ENCODE results near the gene HDHD5.
"Not testable (repeated sequence)": the region's sequence is repeated elsewhere in the genome, so short reads cannot be mapped to it uniquely, and the experiment has no call there.

Gene HDHD5

GRCh38 chr22:17171153-17172028, 12.3 kb upstream of the HDHD5 start:
- DNase-seq (ENCODE audit: low read depth in 1 of 2, low spot score in 1 of 2), result peak; percentile 80 to 93
- in situ Hi-C loops (cut with HindIII; ENCODE audit: low pct_unique_long_range_greater_than_20kb, low sequenced_read_pairs), result no loop called here
- TF ChIP-seq JUND (IDR thresholded peaks at IDR 0.05; ENCODE audit: low read depth), result no peak

GRCh38 chr22:17167486-17167885, 8.4 kb upstream of the HDHD5 start:
- in situ Hi-C loops (cut with HindIII; ENCODE audit: low pct_unique_long_range_greater_than_20kb, low sequenced_read_pairs), result no loop called here
- TF ChIP-seq JUND (IDR thresholded peaks at IDR 0.05; ENCODE audit: low read depth), result no peak
- DNase-seq (ENCODE audit: low read depth in 1 of 2, low spot score in 1 of 2), result no peak

GRCh38 chr22:17164392-17165024, 5.4 kb upstream of the HDHD5 start:
- in situ Hi-C loops (cut with HindIII; ENCODE audit: low pct_unique_long_range_greater_than_20kb, low sequenced_read_pairs), result no loop called here
- DNase-seq (ENCODE audit: low read depth in 1 of 2, low spot score in 1 of 2), result no peak

GRCh38 chr22:17162731-17163130, 3.7 kb upstream of the HDHD5 start:
- in situ Hi-C loops (cut with HindIII; ENCODE audit: low pct_unique_long_range_greater_than_20kb, low sequenced_read_pairs), result no loop called here
- DNase-seq (ENCODE audit: low read depth in 1 of 2, low spot score in 1 of 2), result no peak
- no peak for TF ChIP-seq JUND (IDR thresholded peaks at IDR 0.05; ENCODE audit: low read depth)

More at GRCh38 chr22:17164392-17165024, 5.4 kb upstream of the HDHD5 start:
- TF ChIP-seq JUND (IDR thresholded peaks at IDR 0.05; ENCODE audit: low read depth), result no peak

GRCh38 chr22:17161991-17162390, 2.9 kb upstream of the HDHD5 start:
- in situ Hi-C loops (cut with HindIII; ENCODE audit: low pct_unique_long_range_greater_than_20kb, low sequenced_read_pairs), result no loop called here
- no peak for DNase-seq (ENCODE audit: low read depth in 1 of 2, low spot score in 1 of 2)

GRCh38 chr22:17159504-17159951, 451 bp upstream of the HDHD5 start:
- in situ Hi-C loops (cut with HindIII; ENCODE audit: low pct_unique_long_range_greater_than_20kb, low sequenced_read_pairs), result no loop called here
- TF ChIP-seq JUND (IDR thresholded peaks at IDR 0.05; ENCODE audit: low read depth), result no peak
- peak; percentile 44 to 61 for DNase-seq (ENCODE audit: low read depth in 1 of 2, low spot score in 1 of 2)

More at GRCh38 chr22:17161991-17162390, 2.9 kb upstream of the HDHD5 start:
- no peak for TF ChIP-seq JUND (IDR thresholded peaks at IDR 0.05; ENCODE audit: low read depth)

GRCh38 chr22:17158176-17158567, 905 bp downstream of the HDHD5 start:
- no peak for DNase-seq (ENCODE audit: low read depth in 1 of 2, low spot score in 1 of 2)
- TF ChIP-seq JUND (IDR thresholded peaks at IDR 0.05; ENCODE audit: low read depth), result no peak
- in situ Hi-C loops (cut with HindIII; ENCODE audit: low pct_unique_long_range_greater_than_20kb, low sequenced_read_pairs), result no loop called here

GRCh38 chr22:17157714-17158113, 1.4 kb downstream of the HDHD5 start:
- TF ChIP-seq JUND (IDR thresholded peaks at IDR 0.05; ENCODE audit: low read depth), result no peak
- DNase-seq (ENCODE audit: low read depth in 1 of 2, low spot score in 1 of 2), result no peak
- in situ Hi-C loops (cut with HindIII; ENCODE audit: low pct_unique_long_range_greater_than_20kb, low sequenced_read_pairs), result no loop called here

- no peak for TF ChIP-seq JUND (IDR thresholded peaks at IDR 0.05; ENCODE audit: low read depth)
- no peak for DNase-seq (ENCODE audit: low read depth in 1 of 2, low spot score in 1 of 2)
- in situ Hi-C loops (cut with HindIII; ENCODE audit: low pct_unique_long_range_greater_than_20kb, low sequenced_read_pairs), result no loop called here
These were observed 3.1 kb downstream of the HDHD5 start for GRCh38 chr22:17155941-17156340.

GRCh38 chr22:17152971-17153370, 6.1 kb downstream of the HDHD5 start:
- peak in 1 of 2 experiments; percentile 45 for DNase-seq (ENCODE audit: low read depth in 1 of 2, low spot score in 1 of 2)
- no peak for TF ChIP-seq JUND (IDR thresholded peaks at IDR 0.05; ENCODE audit: low read depth)
- in situ Hi-C loops (cut with HindIII; ENCODE audit: low pct_unique_long_range_greater_than_20kb, low sequenced_read_pairs), result no loop called here

- in situ Hi-C loops (cut with HindIII; ENCODE audit: low pct_unique_long_range_greater_than_20kb, low sequenced_read_pairs), result no loop called here
- no peak for TF ChIP-seq JUND (IDR thresholded peaks at IDR 0.05; ENCODE audit: low read depth)
- no peak for DNase-seq (ENCODE audit: low read depth in 1 of 2, low spot score in 1 of 2)
These were observed 6.7 kb downstream of the HDHD5 start for GRCh38 chr22:17152340-17152739.

- in situ Hi-C loops (cut with HindIII; ENCODE audit: low pct_unique_long_range_greater_than_20kb, low sequenced_read_pairs), result no loop called here
- no peak for TF ChIP-seq JUND (IDR thresholded peaks at IDR 0.05; ENCODE audit: low read depth)
- peak in 1 of 2 experiments; percentile 66 for DNase-seq (ENCODE audit: low read depth in 1 of 2, low spot score in 1 of 2)
These were observed 9.8 kb downstream of the HDHD5 start for GRCh38 chr22:17149076-17149815.

- in situ Hi-C loops (cut with HindIII; ENCODE audit: low pct_unique_long_range_greater_than_20kb, low sequenced_read_pairs); DNase-seq (ENCODE audit: low read depth in 1 of 2, low spot score in 1 of 2): not testable (repeated sequence)
These were observed 11.6 kb downstream of the HDHD5 start for GRCh38 chr22:17147458-17147857.

All from T47D (cell line).